ENCODE results near the gene TMPRSS2.

The TMPRSS2 gene

DNA sequence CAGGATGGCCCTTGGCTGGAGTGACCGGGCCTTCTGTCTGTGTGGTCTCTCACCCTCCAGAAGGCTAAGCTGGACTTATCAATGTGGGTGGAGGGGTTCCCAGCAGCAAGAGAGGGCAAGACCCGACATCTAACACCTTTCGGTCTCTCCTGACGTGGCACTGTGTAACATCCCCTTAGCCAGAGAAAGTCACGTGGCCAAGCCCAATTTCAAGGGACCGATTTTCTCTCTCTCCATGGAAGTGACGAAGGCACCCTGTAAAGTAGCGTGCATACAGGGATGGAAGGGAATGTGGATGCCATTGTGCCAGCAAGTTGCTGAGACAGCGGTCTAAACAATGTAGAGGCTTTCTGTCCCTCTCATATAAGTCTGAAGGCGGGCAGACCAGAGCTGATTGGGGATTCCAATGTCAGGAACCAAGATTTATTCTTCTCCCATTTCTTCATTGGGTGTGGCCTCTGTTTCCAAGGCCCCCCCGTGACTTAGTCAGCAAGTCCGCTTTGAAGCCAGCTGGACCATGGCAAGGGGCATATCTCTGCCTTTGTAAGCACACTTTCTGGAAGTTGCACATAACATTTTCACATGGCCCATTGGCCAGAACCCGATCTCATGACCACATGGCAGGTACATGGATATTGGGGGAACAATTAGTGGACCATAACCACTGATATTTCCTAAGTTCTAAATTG lies 69.4 kb downstream of the TMPRSS2 start:
- Histone ChIP-seq H3K27me3 (ENCODE audit: control insufficient read depth, insufficient read depth, low read length) (no peaks in the 10 kb centered on the region), H3K9me3 (ENCODE audit: control insufficient read depth, insufficient read depth, low read length) (no peaks in the 10 kb centered on the region), H3K4me1 (ENCODE audit: control insufficient read depth, insufficient read depth, low read length) (no peaks in the 10 kb centered on the region), H3K36me3 (ENCODE audit: control insufficient read depth, insufficient read depth, low read length) (no peaks in the 10 kb centered on the region), H3K27ac (ENCODE audit: low read length) (no peak overlapping the region), H3K4me3 (ENCODE audit: low read length) (no peak overlapping the region)
- no CpG with 5 or more reads among the region's 13 CpGs for WGBS (ENCODE audit: insufficient coverage, insufficient read length)
- no peak for DNase-seq (ENCODE audit: low read depth, low spot score)

DNA sequence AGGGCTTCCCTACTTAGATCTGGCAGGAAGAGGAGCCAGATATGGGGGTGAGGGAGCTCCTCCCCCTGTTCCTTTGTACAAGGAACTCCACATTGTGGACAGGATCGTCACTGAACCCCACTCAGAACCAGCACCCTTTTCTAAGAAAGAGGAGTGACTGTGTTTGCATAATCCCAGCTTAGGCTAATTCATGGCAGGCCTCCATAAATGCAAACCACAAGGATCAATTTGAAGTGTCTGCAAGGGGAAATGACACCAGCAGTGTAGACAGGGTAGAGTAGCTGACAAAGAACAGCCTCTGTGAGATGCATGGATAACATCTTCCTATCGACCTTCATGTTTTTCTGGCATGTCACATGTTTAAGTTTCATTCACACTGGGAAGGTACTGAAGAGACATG lies 70.2 kb downstream of the TMPRSS2 start:
- H3K36me3 ChIP-seq (ENCODE audit: control insufficient read depth, insufficient read depth, low read length): no peaks in the 10 kb centered on the region
- H3K4me1 ChIP-seq (ENCODE audit: control insufficient read depth, insufficient read depth, low read length): no peaks in the 10 kb centered on the region
- H3K27me3 ChIP-seq (ENCODE audit: control insufficient read depth, insufficient read depth, low read length): no peaks in the 10 kb centered on the region
- H3K27ac ChIP-seq (ENCODE audit: low read length): no peak overlapping the region
- H3K4me3 ChIP-seq (ENCODE audit: low read length): no peak overlapping the region
- WGBS (ENCODE audit: insufficient coverage, insufficient read length): no CpG with 5 or more reads among the region's 2 CpGs
- no peak for DNase-seq (ENCODE audit: low read depth, low spot score)
- no peaks in the 10 kb centered on the region for H3K9me3 ChIP-seq (ENCODE audit: control insufficient read depth, insufficient read depth, low read length)

DNA sequence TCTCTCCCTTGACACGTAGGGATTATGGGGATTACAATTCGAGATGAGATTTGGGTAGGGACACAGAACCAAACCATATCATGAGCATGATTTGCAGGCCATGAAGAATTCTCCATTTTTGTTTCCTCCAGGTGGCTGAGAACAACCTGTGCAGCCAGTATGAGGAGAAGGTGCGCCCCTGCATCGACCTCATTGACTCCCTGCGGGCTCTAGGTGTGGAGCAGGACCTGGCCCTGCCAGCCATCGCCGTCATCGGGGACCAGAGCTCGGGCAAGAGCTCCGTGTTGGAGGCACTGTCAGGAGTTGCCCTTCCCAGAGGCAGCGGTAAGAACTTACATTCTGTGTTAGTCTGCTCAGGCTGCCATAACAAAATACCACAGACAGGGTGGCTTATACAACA lies 72.3 kb downstream of the TMPRSS2 start:
- no peak overlapping the region for H3K4me3 ChIP-seq (ENCODE audit: low read length)
- H3K27me3 ChIP-seq (ENCODE audit: control insufficient read depth, insufficient read depth, low read length): no peaks in the 10 kb centered on the region
- no peak for DNase-seq (ENCODE audit: low read depth, low spot score)
- no peaks in the 10 kb centered on the region for H3K4me1 ChIP-seq (ENCODE audit: control insufficient read depth, insufficient read depth, low read length)
- H3K27ac ChIP-seq (ENCODE audit: low read length): no peak overlapping the region
- H3K36me3 ChIP-seq (ENCODE audit: control insufficient read depth, insufficient read depth, low read length): no peaks in the 10 kb centered on the region
- no CpG with 5 or more reads among the region's 11 CpGs for WGBS (ENCODE audit: insufficient coverage, insufficient read length)
- H3K9me3 ChIP-seq (ENCODE audit: control insufficient read depth, insufficient read depth, low read length): no peaks in the 10 kb centered on the region

DNA sequence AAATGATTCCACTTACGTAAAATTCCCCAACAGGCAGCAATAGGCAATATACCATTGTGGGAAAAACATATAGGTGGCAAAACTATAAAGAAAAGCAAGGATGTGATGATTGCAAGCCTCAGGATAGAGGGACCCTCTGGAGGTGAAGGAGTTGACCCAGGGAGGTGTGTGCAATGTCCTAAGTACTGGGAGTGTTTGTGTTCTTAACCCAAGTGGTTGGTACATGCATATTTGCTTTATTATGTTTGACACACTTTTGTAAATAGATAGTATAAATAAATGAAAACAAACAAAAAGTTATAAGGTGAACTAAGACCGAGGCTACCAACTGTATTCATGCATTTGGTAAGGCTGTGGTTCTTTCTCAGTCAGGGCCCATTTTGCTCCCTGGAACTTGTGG lies 74.4 kb downstream of the TMPRSS2 start:
- no peaks in the 10 kb centered on the region for H3K4me1 ChIP-seq (ENCODE audit: control insufficient read depth, insufficient read depth, low read length)
- no peaks in the 10 kb centered on the region for H3K36me3 ChIP-seq (ENCODE audit: control insufficient read depth, insufficient read depth, low read length)
- no peaks in the 10 kb centered on the region for H3K27me3 ChIP-seq (ENCODE audit: control insufficient read depth, insufficient read depth, low read length)
- H3K27ac ChIP-seq (ENCODE audit: low read length): no peak overlapping the region
- H3K9me3 ChIP-seq (ENCODE audit: control insufficient read depth, insufficient read depth, low read length): no peaks in the 10 kb centered on the region
- WGBS (ENCODE audit: insufficient coverage, insufficient read length): no CpG with 5 or more reads among the region's 2 CpGs
- DNase-seq (ENCODE audit: low read depth, low spot score): no peak
- no peak overlapping the region for H3K4me3 ChIP-seq (ENCODE audit: low read length)

DNA sequence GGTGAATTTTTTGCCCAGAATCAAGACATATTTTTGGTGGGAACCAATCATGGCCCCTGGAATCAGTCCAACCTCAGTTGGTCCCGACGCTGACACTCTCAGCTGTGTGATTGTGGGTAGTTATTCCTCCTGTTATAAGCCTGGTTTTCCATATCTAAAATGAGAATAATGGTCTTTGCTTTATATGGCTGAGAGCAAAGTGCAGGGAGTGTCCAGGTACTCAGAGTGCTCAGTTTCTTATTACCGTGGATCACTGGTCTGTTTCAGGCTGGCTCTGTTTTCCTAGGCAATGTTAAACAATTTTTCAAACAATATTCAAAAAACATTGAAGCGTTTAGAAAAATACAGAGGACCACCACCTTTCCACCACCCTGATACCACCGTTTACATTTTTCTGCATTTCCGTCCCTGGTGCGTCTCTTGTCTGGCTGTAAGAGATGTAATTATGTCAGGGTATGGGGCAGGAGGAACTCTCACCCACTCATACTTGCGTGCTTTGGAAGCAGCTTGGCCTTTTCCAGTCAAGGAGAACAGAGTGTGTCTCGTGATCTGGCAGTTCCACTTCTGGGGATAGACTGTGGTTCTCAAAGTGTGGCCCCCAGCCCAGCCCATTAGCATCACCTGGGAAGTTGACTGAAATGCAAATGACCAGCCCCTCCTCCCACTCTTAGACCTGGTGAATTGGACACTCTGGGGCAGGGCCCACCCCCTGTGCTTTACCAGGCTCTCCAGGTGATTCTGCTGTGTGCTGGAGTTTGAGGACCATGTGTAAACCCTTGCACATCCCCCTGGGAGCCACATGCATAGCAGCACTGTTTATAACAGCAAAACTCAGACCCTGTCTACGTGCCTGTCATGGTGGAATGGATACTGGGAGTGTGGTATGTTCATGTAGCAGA lies 75.1 kb downstream of the TMPRSS2 start:
- no peaks in the 10 kb centered on the region for H3K4me1 ChIP-seq (ENCODE audit: control insufficient read depth, insufficient read depth, low read length)
- no peak overlapping the region for H3K27ac ChIP-seq (ENCODE audit: low read length)
- H3K36me3 ChIP-seq (ENCODE audit: control insufficient read depth, insufficient read depth, low read length): no peaks in the 10 kb centered on the region
- H3K27me3 ChIP-seq (ENCODE audit: control insufficient read depth, insufficient read depth, low read length): no peaks in the 10 kb centered on the region
- WGBS (ENCODE audit: insufficient coverage, insufficient read length): no CpG with 5 or more reads among the region's 10 CpGs
- no peak overlapping the region for H3K4me3 ChIP-seq (ENCODE audit: low read length)
- no peak for DNase-seq (ENCODE audit: low read depth, low spot score)
- H3K9me3 ChIP-seq (ENCODE audit: control insufficient read depth, insufficient read depth, low read length): no peaks in the 10 kb centered on the region

DNA sequence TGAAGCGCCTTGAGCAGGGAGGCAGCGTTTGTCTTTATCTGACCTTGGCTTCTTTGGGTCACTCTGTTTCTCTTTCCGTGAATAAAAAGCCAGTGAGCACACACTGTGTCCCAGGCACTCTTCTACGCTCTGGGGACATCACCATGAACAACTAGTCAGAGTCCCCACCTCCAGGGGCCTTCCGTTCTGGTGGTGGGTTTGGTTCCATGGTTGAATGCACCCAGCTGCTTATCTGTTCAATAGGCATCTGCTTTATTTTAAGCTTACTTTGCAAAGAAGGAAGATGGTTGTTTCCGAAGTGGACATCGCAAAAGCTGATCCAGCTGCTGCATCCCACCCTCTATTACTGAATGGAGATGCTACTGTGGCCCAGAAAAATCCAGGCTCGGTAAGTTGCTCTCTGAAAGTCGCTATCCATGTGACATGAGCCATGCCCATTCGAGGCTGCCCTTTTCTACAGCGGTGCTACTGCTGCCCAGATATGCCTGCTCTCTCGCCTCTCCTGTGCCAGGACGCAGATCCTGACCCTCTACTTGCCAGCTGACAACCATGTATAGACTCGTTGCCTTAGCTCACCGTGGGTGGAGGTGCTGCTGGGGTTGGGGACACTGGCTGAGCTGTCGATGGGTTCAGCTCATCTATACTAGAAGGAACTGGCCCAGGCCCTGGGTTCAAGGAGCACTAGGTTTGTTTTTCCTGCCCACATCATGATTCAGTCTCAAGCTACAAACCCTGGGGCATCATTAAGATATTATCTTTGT lies 76.0 kb downstream of the TMPRSS2 start:
- H3K27ac ChIP-seq (ENCODE audit: low read length): no peak overlapping the region
- WGBS (ENCODE audit: insufficient coverage, insufficient read length): no CpG with 5 or more reads among the region's 16 CpGs
- no peaks in the 10 kb centered on the region for H3K4me1 ChIP-seq (ENCODE audit: control insufficient read depth, insufficient read depth, low read length)
- H3K36me3 ChIP-seq (ENCODE audit: control insufficient read depth, insufficient read depth, low read length): no peaks in the 10 kb centered on the region
- no peak overlapping the region for H3K4me3 ChIP-seq (ENCODE audit: low read length)
- H3K9me3 ChIP-seq (ENCODE audit: control insufficient read depth, insufficient read depth, low read length): no peaks in the 10 kb centered on the region
- peaks cover 2% of the 10 kb centered on the region; the same call in 1 of the 2 replicates for H3K27me3 ChIP-seq (ENCODE audit: control insufficient read depth, insufficient read depth, low read length)
- DNase-seq (ENCODE audit: low read depth, low spot score): no peak

DNA sequence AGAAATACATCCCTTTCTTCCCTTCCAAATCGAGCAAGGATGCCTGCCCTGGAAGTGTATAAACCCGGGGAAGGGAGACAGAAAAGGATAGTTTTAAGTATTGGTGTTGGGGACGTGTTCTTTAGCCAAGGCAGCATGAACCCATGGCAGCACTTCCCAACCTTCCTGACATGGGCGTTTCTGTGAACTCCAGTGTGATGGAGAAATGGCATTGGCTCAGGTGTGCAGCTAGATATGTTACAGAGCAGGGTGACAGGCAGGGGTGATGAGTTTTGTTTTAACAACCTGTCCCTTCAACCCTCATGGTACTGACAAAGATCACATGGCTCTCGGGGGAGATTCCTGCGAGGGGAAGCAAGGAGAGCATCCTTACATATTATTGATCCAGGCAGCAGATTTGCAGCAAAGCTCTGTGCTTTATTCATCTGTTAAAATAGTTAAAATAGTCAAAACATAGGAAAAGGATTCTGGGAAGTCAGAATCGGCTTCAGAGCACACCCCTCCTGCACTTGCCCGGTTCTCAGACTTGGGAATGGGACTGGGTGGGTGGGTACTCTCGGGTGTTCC lies 78.0 kb downstream of the TMPRSS2 start:
- Histone ChIP-seq H3K4me3 (ENCODE audit: low read length) (no peak overlapping the region), H3K9me3 (ENCODE audit: control insufficient read depth, insufficient read depth, low read length) (no peaks in the 10 kb centered on the region), H3K4me1 (ENCODE audit: control insufficient read depth, insufficient read depth, low read length) (peaks cover 1% of the 10 kb centered on the region; the same call in 1 of the 2 replicates), H3K27me3 (ENCODE audit: control insufficient read depth, insufficient read depth, low read length) (peaks cover 11% of the 10 kb centered on the region; the same call in 1 of the 2 replicates), H3K27ac (ENCODE audit: low read length) (no peak overlapping the region), H3K36me3 (ENCODE audit: control insufficient read depth, insufficient read depth, low read length) (no peaks in the 10 kb centered on the region)
- DNase-seq (ENCODE audit: low read depth, low spot score): no peak
- WGBS (ENCODE audit: insufficient coverage, insufficient read length): no CpG with 5 or more reads among the region's 9 CpGs

DNA sequence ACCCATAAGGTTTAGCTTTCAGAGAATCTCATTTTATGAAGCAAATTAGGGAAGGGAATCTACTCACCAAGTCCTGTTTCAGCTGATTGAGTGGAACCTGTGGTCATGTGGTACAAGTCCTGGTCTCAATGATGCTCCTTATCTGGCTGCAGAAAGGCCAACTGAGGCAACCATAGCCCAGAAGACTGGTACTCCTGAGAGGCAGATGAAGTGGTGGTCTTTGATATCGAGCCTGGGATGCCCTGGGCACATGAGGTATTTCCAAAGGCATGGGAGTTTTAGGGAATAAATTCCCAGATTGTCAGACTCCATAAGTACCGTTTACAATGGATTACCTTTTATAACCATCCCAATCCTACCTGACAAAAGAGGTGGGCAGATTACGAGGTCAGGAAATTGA lies 78.7 kb downstream of the TMPRSS2 start:
- WGBS (ENCODE audit: insufficient coverage, insufficient read length): no CpG with 5 or more reads among the region's 3 CpGs
- H3K4me3 ChIP-seq (ENCODE audit: low read length): no peak overlapping the region
- H3K4me1 ChIP-seq (ENCODE audit: control insufficient read depth, insufficient read depth, low read length): peaks cover 1% of the 10 kb centered on the region; the same call in 1 of the 2 replicates
- H3K27ac ChIP-seq (ENCODE audit: low read length): no peak overlapping the region
- DNase-seq (ENCODE audit: low read depth, low spot score): no peak
- H3K9me3 ChIP-seq (ENCODE audit: control insufficient read depth, insufficient read depth, low read length): no peaks in the 10 kb centered on the region
- peaks cover 11% of the 10 kb centered on the region; the same call in 1 of the 2 replicates for H3K27me3 ChIP-seq (ENCODE audit: control insufficient read depth, insufficient read depth, low read length)
- no peaks in the 10 kb centered on the region for H3K36me3 ChIP-seq (ENCODE audit: control insufficient read depth, insufficient read depth, low read length)

DNA sequence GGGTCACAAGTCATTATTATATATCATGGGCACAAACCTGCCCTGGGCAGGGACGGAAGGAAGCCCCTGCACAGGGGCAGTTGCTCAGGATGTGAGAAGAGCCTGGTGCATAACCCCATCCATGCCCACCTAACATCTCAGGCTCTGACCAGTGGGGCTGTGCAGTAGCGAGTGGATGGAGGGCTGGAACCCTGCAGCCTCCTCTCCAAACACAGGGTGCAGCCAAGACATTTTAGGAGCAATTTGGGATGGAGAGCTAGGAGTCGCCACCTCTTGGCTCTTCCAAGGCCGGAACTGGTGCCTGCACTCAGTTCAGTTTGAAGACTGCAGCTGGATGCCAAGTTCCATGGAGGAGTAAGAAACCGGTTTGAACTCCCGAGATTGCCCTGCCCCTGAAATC lies 79.1 kb downstream of the TMPRSS2 start:
- no peak for DNase-seq (ENCODE audit: low read depth, low spot score)
- H3K4me1 ChIP-seq (ENCODE audit: control insufficient read depth, insufficient read depth, low read length): peaks cover 1% of the 10 kb centered on the region; the same call in 1 of the 2 replicates
- H3K4me3 ChIP-seq (ENCODE audit: low read length): no peak overlapping the region
- no CpG with 5 or more reads among the region's 6 CpGs for WGBS (ENCODE audit: insufficient coverage, insufficient read length)
- peaks cover 11% of the 10 kb centered on the region; the same call in 1 of the 2 replicates for H3K27me3 ChIP-seq (ENCODE audit: control insufficient read depth, insufficient read depth, low read length)
- no peaks in the 10 kb centered on the region for H3K36me3 ChIP-seq (ENCODE audit: control insufficient read depth, insufficient read depth, low read length)
- H3K9me3 ChIP-seq (ENCODE audit: control insufficient read depth, insufficient read depth, low read length): no peaks in the 10 kb centered on the region
- H3K27ac ChIP-seq (ENCODE audit: low read length): no peak overlapping the region

DNA sequence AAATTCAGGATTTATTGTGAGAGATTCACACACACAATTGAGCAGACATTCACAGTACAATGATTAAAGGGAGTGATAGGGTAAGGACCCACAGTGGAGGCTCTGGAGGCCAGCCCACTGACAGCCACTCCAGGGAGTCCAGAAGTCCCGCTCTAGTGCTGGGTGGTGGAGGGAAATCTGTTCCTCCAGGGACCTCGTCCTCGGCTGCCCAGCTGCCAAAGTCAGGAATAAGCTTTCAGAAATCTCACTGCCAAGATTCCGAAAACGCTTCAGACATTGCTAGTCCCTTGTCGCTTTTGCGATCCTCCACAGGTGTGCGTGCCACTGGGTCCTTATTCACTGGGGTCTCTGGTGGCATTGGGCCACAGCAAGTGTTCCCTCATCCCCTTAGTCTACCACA lies 79.6 kb downstream of the TMPRSS2 start:
- no peaks in the 10 kb centered on the region for H3K36me3 ChIP-seq (ENCODE audit: control insufficient read depth, insufficient read depth, low read length)
- WGBS (ENCODE audit: insufficient coverage, insufficient read length): no CpG with 5 or more reads among the region's 8 CpGs
- H3K4me3 ChIP-seq (ENCODE audit: low read length): no peak overlapping the region
- H3K9me3 ChIP-seq (ENCODE audit: control insufficient read depth, insufficient read depth, low read length): no peaks in the 10 kb centered on the region
- peaks cover 1% of the 10 kb centered on the region; the same call in 1 of the 2 replicates for H3K4me1 ChIP-seq (ENCODE audit: control insufficient read depth, insufficient read depth, low read length)
- peaks cover 11% of the 10 kb centered on the region; the same call in 1 of the 2 replicates for H3K27me3 ChIP-seq (ENCODE audit: control insufficient read depth, insufficient read depth, low read length)
- DNase-seq (ENCODE audit: low read depth, low spot score): no peak
- no peak overlapping the region for H3K27ac ChIP-seq (ENCODE audit: low read length)
